HCT116 (cell line): ENCODE results near the gene TP63. TPM values are rescaled to one million over a fixed set of nuclear protein-coding genes. Genes with fewer than 3 reads are reported as not detected.

ENCODE experiments used
- ATAC-seq: fragments of 200-7000 bp; cut with Tn5 transposase; 2 replicates; pipeline ENCODE4 v1.9.1; 2020; ENCODE audit warnings: mild to moderate bottlenecking, moderate library complexity
- BruUV-seq: library from RNA; stranded (reverse); fragments of 400-500 nt; replicated peaks from 2 replicates; lab custom pipeline; 2021; lab: Mats Ljungman, UMichigan
- CTCF ChIA-PET: fragments of 300-600 bp; sonication (Branson Sonifier 250); formaldehyde crosslinking; loops from one replicate; lab custom pipeline; 2021; ENCODE audit warnings: antibody characterized with exemption; lab: Charles Lee
- POLR2A ChIA-PET: fragments of 300-600, 350-600 bp; sonication (Branson Sonifier 250); formaldehyde crosslinking; loops from one replicate; lab custom pipeline; 2021; ENCODE audit warnings: antibody characterized with exemption; lab: Charles Lee
- RAD21 ChIA-PET, 2 experiments: fragments of 300-600 bp; sonication (Branson Sonifier 250); formaldehyde crosslinking; loops; one replicate each; lab custom pipeline; 2023; ENCODE audit warnings: low total read pairs in 2 of 2; ENCODE audit not compliant: uncharacterized antibody in 2 of 2, unreplicated experiment in 2 of 2, low non-redundant PET in 1 of 2; lab: Charles Lee
- DNase-seq: peaks from one replicate; pipeline ENCODE4 v3.0.0-alpha.2; 2010; ENCODE audit warnings: low read depth, low spot score
- H2AFZ ChIP-seq: fragments of 200-600 bp; shearing (Covaris generic), sonication (generic); 2 replicates; pipeline ENCODE4 v1.6.1; 2017; ENCODE audit warnings: low read depth, mixed run types, mixed read lengths, antibody characterized with exemption, low read length; ENCODE audit not compliant: poor library complexity, severe bottlenecking
- H3K27ac ChIP-seq: 2 replicates; pipeline ENCODE4 v1.5.1; 2012; ENCODE audit warnings: low read depth, low read length
- H3K27me3 ChIP-seq: fragments of 200-600 bp; sonication (generic); 2 replicates; pipeline ENCODE4 v1.6.1; 2016; ENCODE audit warnings: mixed run types, low read length, mixed read lengths; ENCODE audit not compliant: insufficient read depth
- H3K36me3 ChIP-seq, 2 experiments: fragments of 200-500 bp in 1 of 2; fragments of 200-600 bp in 1 of 2; sonication (Bioruptor generic) in 1 of 2; sonication (generic) in 1 of 2; 2 replicates each; pipeline versions ENCODE4 v1.5.1 to v1.6.1; 2014 to 2016; ENCODE audit warnings: low read length in 2 of 2, inconsistent platforms in 1 of 2, mixed read lengths in 1 of 2, mixed run types in 1 of 2; ENCODE audit not compliant: insufficient read depth in 2 of 2, control insufficient read depth in 1 of 2
- H3K4me1 ChIP-seq, 2 experiments: fragments of 200-600 bp in 1 of 2; sonication (generic) in 1 of 2; 2 replicates each; pipeline versions ENCODE4 v1.5.1 to v1.6.1; 2012 to 2017; ENCODE audit warnings: low read length in 2 of 2, inconsistent platforms in 1 of 2, mild to moderate bottlenecking in 1 of 2, mixed read lengths in 1 of 2, mixed run types in 1 of 2, moderate library complexity in 1 of 2; ENCODE audit not compliant: insufficient read depth in 2 of 2, control insufficient read depth in 1 of 2
- H3K4me2 ChIP-seq: fragments of 200-600 bp; sonication (generic); 2 replicates; pipeline ENCODE4 v1.6.1; 2017; ENCODE audit warnings: mixed run types, low read length, mixed read lengths
- H3K4me3 ChIP-seq, 2 experiments: fragments of 200-600 bp in 1 of 2; sonication (generic) in 1 of 2; replicated peaks in 1 of 2; 2 replicates each; pipeline ENCODE4 v1.5.1; 2011 to 2016; ENCODE audit warnings: low read length in 2 of 2, control low read depth in 1 of 2, low read depth in 1 of 2, mild to moderate bottlenecking in 1 of 2, mixed read lengths in 1 of 2, mixed run types in 1 of 2
- H3K79me2 ChIP-seq: fragments of 200-600 bp; sonication (generic); 2 replicates; pipeline ENCODE4 v1.6.1; 2017; ENCODE audit warnings: mild to moderate bottlenecking, mixed run types, low read length, moderate library complexity, mixed read lengths; ENCODE audit not compliant: insufficient read depth
- H3K9ac ChIP-seq: fragments of 200-600 bp; sonication (generic); 2 replicates; pipeline ENCODE4 v1.6.1; 2016; ENCODE audit warnings: low read length, mixed read lengths
- H3K9me2 ChIP-seq: fragments of 200-600 bp; sonication (generic), shearing (Covaris generic); 2 replicates; pipeline ENCODE4 v1.6.1; 2017; ENCODE audit warnings: mixed run types, mild to moderate bottlenecking, moderate library complexity; ENCODE audit not compliant: insufficient read depth
- H3K9me3 ChIP-seq, 2 experiments: fragments of 200-500 bp in 1 of 2; fragments of 200-600 bp in 1 of 2; sonication (Bioruptor generic) in 1 of 2; sonication (generic) in 1 of 2; 2 replicates each; pipeline ENCODE4 v1.6.1; 2014 to 2017; ENCODE audit warnings: low read length in 2 of 2, mixed read lengths in 2 of 2, inconsistent platforms in 1 of 2, low read depth in 1 of 2, mild to moderate bottlenecking in 1 of 2, mixed run types in 1 of 2, moderate library complexity in 1 of 2; ENCODE audit not compliant: control insufficient read depth in 1 of 2, insufficient read depth in 1 of 2
- H4K20me1 ChIP-seq: fragments of 200-600 bp; sonication (generic), shearing (Covaris generic); 2 replicates; pipeline ENCODE4 v1.6.1; 2017; ENCODE audit warnings: mixed run types, mild to moderate bottlenecking, moderate library complexity; ENCODE audit not compliant: insufficient read depth
- ATF3 ChIP-seq: IDR thresholded peaks from 2 replicates; pipeline ENCODE4 v1.6.1; 2012
- CEBPB ChIP-seq: IDR thresholded peaks from 2 replicates; pipeline ENCODE4 v1.6.1; 2012; ENCODE audit warnings: low read depth
- CTCF ChIP-seq, 3 experiments: fragments of 200-600 bp in 1 of 3; sonication (generic) in 1 of 3; IDR thresholded peaks in 2 of 3; conservative IDR thresholded peaks in 1 of 3; 2 replicates each; pipeline ENCODE4 v1.5.1; 2012 to 2017; ENCODE audit warnings: low read depth in 2 of 3, low read length in 2 of 3, antibody characterized with exemption in 1 of 3, borderline replicate concordance in 1 of 3, control low read depth in 1 of 3, mild to moderate bottlenecking in 1 of 3, mixed read lengths in 1 of 3, mixed run types in 1 of 3, moderate library complexity in 1 of 3; ENCODE audit not compliant: insufficient read depth in 1 of 3
- EGR1 ChIP-seq: IDR thresholded peaks from 2 replicates; pipeline ENCODE4 v1.6.1; 2012; ENCODE audit warnings: low read depth
- EZH2 ChIP-seq: fragments of 200-600 bp; sonication (generic); IDR thresholded peaks from 2 replicates; pipeline ENCODE4 v1.6.1; 2017; ENCODE audit warnings: antibody characterized with exemption, mixed run types
- JUND ChIP-seq: IDR thresholded peaks from 2 replicates; pipeline ENCODE4 v1.6.1; 2012
- MAX ChIP-seq: IDR thresholded peaks from 2 replicates; pipeline ENCODE4 v1.6.1; 2012
- POLR2A ChIP-seq: IDR thresholded peaks from 2 replicates; pipeline ENCODE4 v1.7.0; 2011; ENCODE audit warnings: borderline replicate concordance; ENCODE audit not compliant: insufficient read depth, insufficient read length; ENCODE audit errors: extremely low read depth
- REST ChIP-seq: IDR thresholded peaks from 2 replicates; pipeline ENCODE4 v1.6.1; 2012; ENCODE audit warnings: low read depth
- SP1 ChIP-seq: IDR thresholded peaks from 2 replicates; pipeline ENCODE4 v1.6.1; 2012; ENCODE audit warnings: low read depth
- SRF ChIP-seq: IDR thresholded peaks from 2 replicates; pipeline ENCODE4 v1.6.1; 2012; ENCODE audit warnings: low read depth
- TCF7L2 ChIP-seq: IDR thresholded peaks from 2 replicates; pipeline ENCODE4 v1.7.0; 2011; ENCODE audit warnings: borderline replicate concordance, inconsistent platforms; ENCODE audit not compliant: insufficient read depth, insufficient read length; ENCODE audit errors: extremely low read depth
- YY1 ChIP-seq: IDR thresholded peaks from 2 replicates; pipeline ENCODE4 v1.6.1; 2011; ENCODE audit warnings: low read length, low read depth, moderate library complexity, mild to moderate bottlenecking; ENCODE audit not compliant: insufficient replicate concordance; ENCODE audit errors: extremely low read depth
- ZFX ChIP-seq: fragments of 450-650 bp; IDR thresholded peaks from 2 replicates; pipeline ENCODE4 v1.6.1; 2017
- intact Hi-C: fragments of 100-400 bp; cut with micrococcal nuclease; formaldehyde crosslinking; loops from 2 replicates; pipeline ENCODE4 v1.10.0; 2022
- total RNA-seq: library from RNA; stranded (reverse); gene quantifications from one replicate; pipeline ENCODE4 v1.2.1, GENCODE V29; 2021; ENCODE audit not compliant: unreplicated experiment

TP63 gene
- total RNA-seq, 1 experiment from 2014 or later, result not detected

GRCh38 chr3:189942948-189943347, 311.8 kb downstream of the TP63 start:
- RAD21 ChIA-PET, result no interaction called here
- no peak overlapping the region for H3K27ac ChIP-seq
- CTCF ChIA-PET, result interaction anchor here (1.0 kb wide), 1 partner anchor 14 kb away, joined by 3 read pairs; no protein-coding TSS in a partner anchor
- TF ChIP-seq SRF, result no peak
- no peak for TF ChIP-seq SP1
- no peak for TF ChIP-seq MAX
- H3K4me1 ChIP-seq, result peaks cover 17 to 39% of the 10 kb centered on the region in 2 experiments
- no peaks in the 10 kb centered on the region for H3K9me3 ChIP-seq
- no peaks in the 10 kb centered on the region for H3K9me2 ChIP-seq
- no peak overlapping the region for H3K4me3 ChIP-seq
- no peak overlapping the region for H2AFZ ChIP-seq
- intact Hi-C loops, result no loop called here
- H3K36me3 ChIP-seq, result no peaks in the 10 kb centered on the region
- no peaks in the 10 kb centered on the region for H3K79me2 ChIP-seq
- BruUV-seq, result no TSS peak
- POLR2A ChIA-PET, result no interaction called here
- H4K20me1 ChIP-seq, result no peaks in the 10 kb centered on the region
- no peaks in the 10 kb centered on the region; the same call in 1 of the 2 replicates for H3K27me3 ChIP-seq
- DNase-seq, result no peak
- ATAC-seq, result no peak
- no peak overlapping the region for H3K4me2 ChIP-seq
- H3K9ac ChIP-seq, result no peak overlapping the region

- Histone ChIP-seq H3K36me3 (no peaks in the 10 kb centered on the region), H3K9ac (no peak overlapping the region), H3K9me2 (no peaks in the 10 kb centered on the region), H3K4me3 (no peak overlapping the region), H4K20me1 (no peaks in the 10 kb centered on the region), H3K4me1 (peaks cover 10 to 27% of the 10 kb centered on the region in 2 experiments), H3K4me2 (peak overlapping the region; percentile 51), H3K79me2 (no peaks in the 10 kb centered on the region), H3K27ac (no peak overlapping the region), H3K9me3 (no peaks in the 10 kb centered on the region), H2AFZ (no peak overlapping the region), H3K27me3 (no peaks in the 10 kb centered on the region; the same call in 1 of the 2 replicates)
- ChIA-PET POLR2A (no interaction called here), RAD21 (no interaction called here), CTCF (interaction anchor here (1.6 kb wide), 1 partner anchor 672 kb away, joined by 6 read pairs; no protein-coding TSS in a partner anchor)
- BruUV-seq, result no TSS peak
- intact Hi-C loops, result no loop called here
- ATAC-seq (peak; percentile 51; the same call in 1 of the 2 replicates), DNase-seq (no peak)
- TF ChIP-seq POLR2A (no peak), EGR1 (no peak), ZFX (no peak), CEBPB (no peak), SP1 (no peak), ATF3 (no peak), TCF7L2 (no peak), JUND (no peak), CTCF (IDR thresholded peaks at IDR 0.05 in 2 of 3, conservative IDR thresholded peaks at IDR 0.05 in 1 of 3; ENCODE audit: borderline replicate concordance in 1 of 3, insufficient read depth in 1 of 3, low read depth in 2 of 3, low read length in 2 of 3) (no peak), REST (no peak), YY1 (no peak), EZH2 (no peak)
Measured at GRCh38 chr3:189944285-189945145, 313.3 kb downstream of the TP63 start.
